Body of pancreas (tissue), 4 donors: ENCODE results near the gene GPX7. TPM values are rescaled to one million over a fixed set of nuclear protein-coding genes. Genes with fewer than 3 reads are reported as not detected.

ENCODE experiments used
- ATAC-seq: fragments of 150-250 bp; one replicate; pipeline ENCODE4 v1.9.1; 2016
- DNase-seq, 4 donors: peaks; one replicate each; pipeline ENCODE4 v3.0.0-alpha.2; 2019
- H3K27ac ChIP-seq, 4 donors: fragments of 200-600 bp; sonication (generic); 1 replicate in 3 of 4; 2 replicates in 1 of 4; pipeline versions ENCODE4 v1.5.1 to v1.6.1; 2016 to 2019; ENCODE audit warnings: mild to moderate bottlenecking in 1 of 4, mixed read lengths in 1 of 4, moderate library complexity in 1 of 4
- H3K27me3 ChIP-seq, 2 donors: fragments of 200-600 bp; sonication (generic); one replicate each; pipeline ENCODE4 v1.6.0; 2016; ENCODE audit warnings: mild to moderate bottlenecking in 1 of 2
- H3K36me3 ChIP-seq, 2 donors: fragments of 200-600 bp; sonication (generic); replicated peaks in 1 of 2; 2 replicates each; pipeline ENCODE4 v1.5.1; 2016; ENCODE audit warnings: low read depth in 2 of 2; ENCODE audit not compliant: insufficient read depth in 1 of 2
- H3K4me1 ChIP-seq: fragments of 200-600 bp; sonication (generic); one replicate; pipeline ENCODE4 v1.6.0; 2016
- H3K4me3 ChIP-seq, 2 donors: fragments of 200-600 bp; sonication (generic); 1 replicate in 1 of 2; 2 replicates in 1 of 2; pipeline ENCODE4 v1.5.1; 2016 to 2019
- H3K9me3 ChIP-seq, 3 donors: fragments of 200-600 bp; sonication (generic); 1 replicate in 2 of 3; 2 replicates in 1 of 3; pipeline ENCODE4 v1.5.1; 2016
- CTCF ChIP-seq, 7 experiments: fragments of 450-650 bp in 4 of 7; fragments of 200-600 bp in 3 of 7; sonication (generic) in 3 of 7; IDR thresholded peaks; one replicate each; pipeline ENCODE4 v1.5.1; 2016 to 2019; ENCODE audit warnings: antibody characterized with exemption in 7 of 7
- POLR2A ChIP-seq, 3 donors: fragments of 450-650 bp; IDR thresholded peaks; one replicate each; pipeline ENCODE4 v1.6.1; 2016; ENCODE audit warnings: antibody characterized with exemption in 3 of 3, mild to moderate bottlenecking in 2 of 3
- WGBS, 2 donors: methylation state at CpG; one replicate each; pipeline ENCODE4 v1.1.5; 2017; 5-methylcytosine and 5-hydroxymethylcytosine counted together
- intact Hi-C: fragments of 100-400 bp; cut with DNase I; formaldehyde crosslinking; loops from one replicate; pipeline ENCODE4 v1.15.1; 2023
- total RNA-seq, 2 donors: library from RNA; depleted of rRNA; stranded (reverse); fragments of >200 nt; gene quantifications; one replicate each; pipeline ENCODE4 v1.1.0, GENCODE V29; 2016

Gene GPX7
- total RNA-seq, 2 donors from 2014 or later = 9.6 to 22.1 TPM

- Histone ChIP-seq H3K27me3 (no peaks in the 10 kb centered on the region), H3K4me3 (no peak overlapping the region), H3K36me3 (no peaks in the 10 kb centered on the region), H3K4me1 (peaks cover 11% of the 10 kb centered on the region), H3K9me3 (no peaks in the 10 kb centered on the region), H3K27ac (no peak overlapping the region)
- WGBS, 2 donors = 63 to 69% methylated on average over 2 of the region's 2 CpGs
- intact Hi-C loops = no loop called here
- DNase-seq = no peak
- TF ChIP-seq CTCF (IDR thresholded peaks at IDR 0.05) (no peak), POLR2A (IDR thresholded peaks at IDR 0.05) (no peak)
- ATAC-seq = no peak
These were observed 27.5 kb downstream of the GPX7 start for GRCh38 chr1:52629667-52630066.

- no peaks in the 10 kb centered on the region for H3K27me3 ChIP-seq
- H3K27ac ChIP-seq = no peak overlapping the region
- WGBS, 2 donors = 83 to 85% methylated on average over 3 to 8 of the region's 8 CpGs
- H3K36me3 ChIP-seq = no peaks in the 10 kb centered on the region
- no peaks in the 10 kb centered on the region for H3K9me3 ChIP-seq
- no peak for DNase-seq
- no peak for TF ChIP-seq POLR2A (IDR thresholded peaks at IDR 0.05)
- no peak for TF ChIP-seq CTCF (IDR thresholded peaks at IDR 0.05)
- no peak overlapping the region for H3K4me3 ChIP-seq
- intact Hi-C loops = no loop called here
- H3K4me1 ChIP-seq = peaks cover 11% of the 10 kb centered on the region
- ATAC-seq = no peak
These were observed 29.7 kb downstream of the GPX7 start for GRCh38 chr1:52631759-52632331.

GRCh38 chr1:52632732-52633290 is 30.6 kb downstream of the GPX7 start, which contains the start of gene SHISAL2A:
Gene SHISAL2A, plus strand, starts transcription at chr1:52633168. Its CDS starts 326 bp downstream, at chr1:52633494.
- peak; percentile 34 to 54 (median 40) for DNase-seq
- Histone ChIP-seq H3K27me3 (no peaks in the 10 kb centered on the region), H3K36me3 (no peaks in the 10 kb centered on the region), H3K4me1 (peaks cover 11% of the 10 kb centered on the region), H3K27ac (no peak within 1 kb of the TSS), H3K9me3 (no peaks in the 10 kb centered on the region), H3K4me3 (no peak within 1 kb of the TSS)
- ATAC-seq = peak; percentile 69
- 16 to 61% methylated on average over 6 to 29 of the region's 53 CpGs for WGBS, 2 donors
- no peak for TF ChIP-seq CTCF (IDR thresholded peaks at IDR 0.05)
- TF ChIP-seq POLR2A (IDR thresholded peaks at IDR 0.05) = no peak
- intact Hi-C loops = no loop called here

- Histone ChIP-seq H3K4me1 (peaks cover 11% of the 10 kb centered on the region), H3K4me3 (no peak overlapping the region), H3K36me3 (no peaks in the 10 kb centered on the region), H3K27me3 (no peaks in the 10 kb centered on the region), H3K27ac (no peak overlapping the region), H3K9me3 (no peaks in the 10 kb centered on the region)
- intact Hi-C loops = no loop called here
- WGBS, 2 donors = 4 to 37% methylated on average over 4 to 43 of the region's 52 CpGs
- TF ChIP-seq CTCF (IDR thresholded peaks at IDR 0.05) (no peak), POLR2A (IDR thresholded peaks at IDR 0.05) (no peak)
- DNase-seq = no peak
- peak; percentile 41 for ATAC-seq
These were observed 31.2 kb downstream of the GPX7 start for GRCh38 chr1:52633291-52633754.

- Histone ChIP-seq H3K27ac (no peak overlapping the region), H3K36me3 (no peaks in the 10 kb centered on the region), H3K9me3 (no peaks in the 10 kb centered on the region), H3K27me3 (no peaks in the 10 kb centered on the region), H3K4me1 (peaks cover 11% of the 10 kb centered on the region), H3K4me3 (no peak overlapping the region)
- no peak for TF ChIP-seq CTCF (IDR thresholded peaks at IDR 0.05)
- TF ChIP-seq POLR2A (IDR thresholded peaks at IDR 0.05) = no peak
- intact Hi-C loops = no loop called here
- no peak for ATAC-seq
- WGBS, 2 donors = 87 to 96% methylated on average over 4 of the region's 4 CpGs
- DNase-seq = no peak
These were observed 31.9 kb downstream of the GPX7 start for GRCh38 chr1:52634111-52634510.
